Measurements from ENCODE around the gene DDX24. TPM values are rescaled to one million over a fixed set of nuclear protein-coding genes. Genes with fewer than 3 reads are reported as not detected.

Gene DDX24
- total RNA-seq, 1 donor from 2014 or later: 206 TPM

DNA sequence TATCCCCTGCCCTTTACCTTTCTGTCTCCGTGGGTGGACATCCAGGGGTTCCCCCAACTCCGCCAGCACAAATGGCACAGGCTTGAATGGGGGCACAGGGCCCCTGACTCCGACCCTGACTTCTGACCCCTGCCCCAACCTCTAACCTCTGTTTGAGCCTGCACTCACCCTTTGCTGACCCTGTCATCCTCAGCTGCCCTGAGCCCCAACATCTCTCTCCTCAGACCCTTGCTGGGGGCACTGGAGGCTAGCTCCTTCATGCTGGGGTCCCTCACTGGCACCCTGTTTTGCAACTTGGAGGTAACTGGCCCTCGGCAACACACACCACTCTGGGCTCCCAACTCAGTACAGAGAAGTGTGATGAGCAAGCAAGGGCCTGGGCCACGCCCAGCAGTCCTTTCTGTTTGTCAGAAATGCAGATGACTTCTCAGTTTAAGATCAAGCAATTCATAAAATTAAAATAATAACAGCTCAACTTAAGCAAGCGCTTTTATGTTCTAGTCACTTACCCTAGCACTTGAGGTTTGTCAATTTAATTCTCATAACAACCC lies 31.6 kb upstream of the DDX24 start:
- no peak overlapping the region for H3K27ac ChIP-seq (ENCODE audit: low read depth, low read length)
- H3K36me3 ChIP-seq (ENCODE audit: insufficient read depth, low read length): no peaks in the 10 kb centered on the region
- Mint-ChIP-seq H3K4me1 (ENCODE audit: low read depth, unreplicated experiment) (peaks cover 30% of the 10 kb centered on the region), H3K27me3 (ENCODE audit: low read depth, unreplicated experiment) (peaks cover 4% of the 10 kb centered on the region), H3K27ac (ENCODE audit: unreplicated experiment) (peak overlapping the region; percentile 72), H3K36me3 (ENCODE audit: low read depth, unreplicated experiment) (peaks cover 22% of the 10 kb centered on the region), H3K4me3 (ENCODE audit: unreplicated experiment) (peak overlapping the region; percentile 91), H3K9me3 (ENCODE audit: unreplicated experiment) (no peaks in the 10 kb centered on the region)
- H3K4me3 ChIP-seq (ENCODE audit: insufficient read depth, low read depth, low read length): no peak overlapping the region
- H3K79me2 ChIP-seq (ENCODE audit: insufficient read depth, low read length): no peaks in the 10 kb centered on the region
- H3K4me1 ChIP-seq (ENCODE audit: insufficient read depth, low read length): peaks cover 6% of the 10 kb centered on the region
- FAIRE-seq (no peak), DNase-seq (ENCODE audit: low read depth) (no peak)
- no peak for TF ChIP-seq CTCF (IDR thresholded peaks at IDR 0.05; ENCODE audit: insufficient read depth, low read depth, low read length)
- no peak for TF ChIP-seq EZH2 (IDR thresholded peaks at IDR 0.05; ENCODE audit: insufficient read depth, low read length)
- H2AFZ ChIP-seq (ENCODE audit: low read depth, low read length): no peak overlapping the region
- H3K9ac ChIP-seq (ENCODE audit: low read length): no peak overlapping the region
- H3K4me2 ChIP-seq (ENCODE audit: low read length): no peak overlapping the region
- H3K27me3 ChIP-seq (ENCODE audit: insufficient read depth, low read length): peaks cover 4% of the 10 kb centered on the region
- no peaks in the 10 kb centered on the region for H3K9me3 ChIP-seq (ENCODE audit: insufficient read depth, low read depth, low read length)
- no peaks in the 10 kb centered on the region for H4K20me1 ChIP-seq (ENCODE audit: insufficient read depth, low read length)

- H3K4me3 Mint-ChIP-seq (ENCODE audit: unreplicated experiment): peak overlapping the region; percentile 91
- peaks cover 6% of the 10 kb centered on the region for H3K4me1 ChIP-seq (ENCODE audit: insufficient read depth, low read length)
- no peaks in the 10 kb centered on the region for H3K9me3 Mint-ChIP-seq (ENCODE audit: unreplicated experiment)
- no peak overlapping the region for H3K27ac ChIP-seq (ENCODE audit: low read depth, low read length)
- H3K79me2 ChIP-seq (ENCODE audit: insufficient read depth, low read length): no peaks in the 10 kb centered on the region
- H2AFZ ChIP-seq (ENCODE audit: low read depth, low read length): no peak overlapping the region
- H3K9ac ChIP-seq (ENCODE audit: low read length): no peak overlapping the region
- H3K9me3 ChIP-seq (ENCODE audit: insufficient read depth, low read depth, low read length): no peaks in the 10 kb centered on the region
- no peak for DNase-seq (ENCODE audit: low read depth)
- no peak for TF ChIP-seq EZH2 (IDR thresholded peaks at IDR 0.05; ENCODE audit: insufficient read depth, low read length)
- no peak for TF ChIP-seq CTCF (IDR thresholded peaks at IDR 0.05; ENCODE audit: insufficient read depth, low read depth, low read length)
- no peak overlapping the region for H3K4me3 ChIP-seq (ENCODE audit: insufficient read depth, low read depth, low read length)
- no peak overlapping the region for H3K4me2 ChIP-seq (ENCODE audit: low read length)
- H3K4me1 Mint-ChIP-seq (ENCODE audit: low read depth, unreplicated experiment): peaks cover 30% of the 10 kb centered on the region
- H4K20me1 ChIP-seq (ENCODE audit: insufficient read depth, low read length): no peaks in the 10 kb centered on the region
- peak overlapping the region; percentile 97 for H3K27ac Mint-ChIP-seq (ENCODE audit: unreplicated experiment)
- H3K27me3 ChIP-seq (ENCODE audit: insufficient read depth, low read length): peaks cover 4% of the 10 kb centered on the region
- H3K36me3 ChIP-seq (ENCODE audit: insufficient read depth, low read length): no peaks in the 10 kb centered on the region
- H3K27me3 Mint-ChIP-seq (ENCODE audit: low read depth, unreplicated experiment): peaks cover 4% of the 10 kb centered on the region
- H3K36me3 Mint-ChIP-seq (ENCODE audit: low read depth, unreplicated experiment): peaks cover 22% of the 10 kb centered on the region
- no peak for FAIRE-seq
These were observed 30.5 kb upstream of the DDX24 start for GRCh38 chr14:94111276-94112095.
